Hepatocyte (in vitro differentiated cells): ENCODE data around the gene ARHGAP25.

ENCODE experiments used
- EZH2 ChIP-seq: fragments of 200-600 bp; sonication (generic); IDR thresholded peaks from 2 replicates; pipeline ENCODE4 v1.6.1; 2016; ENCODE audit warnings: antibody characterized with exemption, mild to moderate bottlenecking, borderline replicate concordance
- EZH2phosphoT487 ChIP-seq: fragments of 200-600 bp; sonication (generic); IDR thresholded peaks from one replicate; pipeline ENCODE4 v1.6.1; 2018; ENCODE audit warnings: antibody characterized with exemption, mild to moderate bottlenecking, low read depth, moderate library complexity; ENCODE audit not compliant: unreplicated experiment, severe bottlenecking
- TF ChIP-seq, protein P1 (sequence below): fragments of 200-600 bp; sonication (generic); IDR thresholded peaks from 2 replicates; pipeline ENCODE4 v1.5.1; 2016; ENCODE audit warnings: antibody characterized with exemption, mild to moderate bottlenecking; ENCODE audit not compliant: poor library complexity

DNA sequence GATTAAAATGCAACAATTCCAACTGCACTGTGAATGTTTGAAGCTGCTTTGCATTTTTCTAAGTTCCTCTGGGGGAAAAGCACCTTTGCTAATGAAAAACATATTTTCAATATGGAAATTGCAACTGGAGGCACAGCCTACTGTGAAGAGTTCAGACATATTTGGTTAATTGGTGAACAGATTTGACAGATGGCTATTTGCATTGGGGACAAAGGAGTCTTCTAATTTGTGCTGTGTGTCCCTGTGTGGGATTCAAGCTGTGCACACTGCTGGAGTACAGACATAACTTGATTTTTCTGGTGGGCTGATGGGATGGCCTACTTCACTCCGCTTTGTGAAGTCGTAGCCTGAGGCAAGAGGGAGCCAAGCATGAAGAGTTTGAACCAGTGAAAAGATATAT, 40.7 kb upstream of the ARHGAP25 start:
- TF ChIP-seq, protein P1, sequence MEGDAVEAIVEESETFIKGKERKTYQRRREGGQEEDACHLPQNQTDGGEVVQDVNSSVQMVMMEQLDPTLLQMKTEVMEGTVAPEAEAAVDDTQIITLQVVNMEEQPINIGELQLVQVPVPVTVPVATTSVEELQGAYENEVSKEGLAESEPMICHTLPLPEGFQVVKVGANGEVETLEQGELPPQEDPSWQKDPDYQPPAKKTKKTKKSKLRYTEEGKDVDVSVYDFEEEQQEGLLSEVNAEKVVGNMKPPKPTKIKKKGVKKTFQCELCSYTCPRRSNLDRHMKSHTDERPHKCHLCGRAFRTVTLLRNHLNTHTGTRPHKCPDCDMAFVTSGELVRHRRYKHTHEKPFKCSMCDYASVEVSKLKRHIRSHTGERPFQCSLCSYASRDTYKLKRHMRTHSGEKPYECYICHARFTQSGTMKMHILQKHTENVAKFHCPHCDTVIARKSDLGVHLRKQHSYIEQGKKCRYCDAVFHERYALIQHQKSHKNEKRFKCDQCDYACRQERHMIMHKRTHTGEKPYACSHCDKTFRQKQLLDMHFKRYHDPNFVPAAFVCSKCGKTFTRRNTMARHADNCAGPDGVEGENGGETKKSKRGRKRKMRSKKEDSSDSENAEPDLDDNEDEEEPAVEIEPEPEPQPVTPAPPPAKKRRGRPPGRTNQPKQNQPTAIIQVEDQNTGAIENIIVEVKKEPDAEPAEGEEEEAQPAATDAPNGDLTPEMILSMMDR = no peak
- TF ChIP-seq EZH2 = no peak
- TF ChIP-seq EZH2phosphoT487 = no peak
